NCI-H510A (cell line): ENCODE results near the gene CRY1.
"Not testable (repeated sequence)": the region's sequence is repeated elsewhere in the genome, so short reads cannot be mapped to it uniquely, and the experiment has no call there.

ENCODE experiments used
- DNase-seq: peaks from one replicate; lab custom pipeline; 2025; lab: John Stamatoyannopoulos, UW

Gene CRY1

DNA sequence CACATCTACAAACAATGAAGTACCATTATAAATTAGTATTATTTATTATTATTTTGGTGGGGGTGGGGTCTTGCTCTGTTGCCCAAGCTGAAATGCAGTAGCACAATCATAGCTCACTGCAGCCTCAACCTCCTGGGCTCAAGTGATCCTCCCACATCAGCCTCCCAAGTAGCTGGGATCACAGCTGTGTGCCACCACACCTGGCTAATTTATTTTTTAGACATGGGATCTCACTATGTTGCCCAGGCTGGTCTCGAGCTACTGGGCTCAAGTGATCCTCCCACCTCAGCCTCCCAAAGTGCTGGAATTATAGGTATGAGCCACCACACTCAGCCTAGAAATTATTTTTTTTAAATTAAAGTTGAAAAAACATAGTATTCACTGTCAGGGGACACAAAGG is 15.0 kb upstream of the CRY1 start:
- DNase-seq, result not testable (repeated sequence)

GRCh38 chr12:107107381-107107780 is 14.0 kb upstream of the CRY1 start:
- DNase-seq, result no peak

DNA sequence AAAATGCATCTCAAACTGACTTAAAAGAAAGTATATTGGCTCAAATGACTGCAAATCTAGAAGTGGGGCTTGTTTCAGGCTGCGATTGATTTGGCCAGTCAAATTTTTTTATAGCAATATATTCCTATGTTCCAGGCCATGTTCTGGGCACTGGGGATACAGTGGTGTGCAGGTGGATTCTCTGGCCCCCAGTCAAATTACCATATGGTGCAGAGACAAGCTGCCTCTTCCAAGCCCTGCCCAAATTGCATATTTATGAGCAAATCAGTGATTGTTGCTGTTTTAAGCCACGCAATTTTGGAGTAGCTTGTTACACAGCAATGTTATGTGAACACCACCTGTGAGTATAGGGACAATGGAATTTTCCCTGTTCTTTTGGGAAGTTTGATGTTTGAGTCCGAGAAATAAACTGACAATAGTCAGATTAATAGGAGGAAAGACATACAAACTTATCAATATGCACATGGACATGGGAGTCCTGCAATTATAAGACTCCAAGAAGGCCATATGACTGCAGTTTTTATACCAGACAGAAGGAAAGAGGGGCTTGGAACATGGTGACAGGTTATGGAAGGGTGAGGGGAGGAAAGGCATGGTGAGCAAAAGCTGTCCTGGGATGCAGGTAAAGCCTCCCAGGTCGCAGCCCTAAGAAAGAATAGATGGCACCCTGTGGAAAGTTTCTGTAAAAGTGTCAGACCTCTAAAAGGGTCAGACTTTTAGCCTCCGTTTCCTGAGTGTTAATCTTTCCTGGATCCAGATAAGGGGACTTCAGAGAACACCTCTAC is 13.1 kb upstream of the CRY1 start:
- no peak for DNase-seq

- no peak for DNase-seq
Measured at GRCh38 chr12:107105410-107105703, 12.0 kb upstream of the CRY1 start.

DNA sequence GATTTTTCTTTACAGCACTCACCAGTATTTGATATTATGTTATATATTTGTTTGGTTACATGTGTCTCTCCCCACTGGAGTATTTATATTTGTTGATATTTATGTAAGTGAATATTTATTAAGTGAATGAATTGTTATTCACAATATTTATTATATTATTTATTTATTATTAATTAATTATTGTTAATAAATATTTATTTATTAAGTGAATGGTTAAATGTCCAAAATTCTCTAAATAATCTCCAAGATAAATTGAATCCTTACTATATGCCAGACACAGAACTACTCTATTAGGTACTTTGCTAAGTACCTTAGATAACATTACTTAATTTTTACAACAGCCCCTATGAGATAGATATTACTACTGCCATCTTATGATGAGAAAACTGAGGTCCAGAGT is 10.2 kb upstream of the CRY1 start:
- no peak for DNase-seq

GRCh38 chr12:107103097-107103496 is 9.7 kb upstream of the CRY1 start:
- no peak for DNase-seq

GRCh38 chr12:107102294-107102693 is 8.9 kb upstream of the CRY1 start:
- no peak for DNase-seq

DNA sequence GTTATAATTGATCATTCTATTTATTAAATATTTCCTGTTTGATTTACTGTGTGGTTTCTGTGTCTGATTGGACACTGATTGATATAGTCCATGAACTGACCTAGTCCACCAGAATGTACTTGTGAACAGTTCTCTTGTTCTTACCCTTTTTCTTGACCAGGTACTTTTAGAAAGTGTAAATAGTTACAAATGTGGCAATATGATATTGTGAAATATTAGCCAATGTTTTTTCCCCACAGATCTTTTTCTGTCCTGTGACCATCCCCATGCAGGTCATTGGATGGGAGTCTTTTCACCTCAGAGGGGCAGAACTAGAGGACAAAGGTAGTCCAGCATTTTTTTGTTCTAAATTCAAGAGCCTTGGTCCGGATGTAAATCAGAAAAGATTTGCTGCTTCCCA is 8.3 kb upstream of the CRY1 start:
- DNase-seq, result no peak

DNA sequence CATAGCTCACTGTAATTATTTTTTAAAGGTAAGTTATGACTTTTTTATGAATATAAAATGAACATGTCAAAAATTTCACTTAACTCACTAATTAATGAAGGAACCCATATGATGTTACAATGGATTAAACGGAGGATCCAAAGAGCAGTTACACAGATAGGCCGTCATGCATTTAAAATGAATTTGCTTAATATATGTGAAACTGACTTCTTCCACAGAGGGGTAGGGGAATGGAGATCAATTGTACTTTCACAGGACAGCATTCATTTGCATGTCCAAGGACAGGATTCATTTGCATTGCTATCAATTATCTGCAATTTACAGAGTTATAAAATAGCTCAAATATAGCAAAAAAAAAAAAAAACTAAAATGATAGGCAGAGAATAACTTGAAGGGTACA is 6.6 kb upstream of the CRY1 start:
- DNase-seq, result no peak

DNA sequence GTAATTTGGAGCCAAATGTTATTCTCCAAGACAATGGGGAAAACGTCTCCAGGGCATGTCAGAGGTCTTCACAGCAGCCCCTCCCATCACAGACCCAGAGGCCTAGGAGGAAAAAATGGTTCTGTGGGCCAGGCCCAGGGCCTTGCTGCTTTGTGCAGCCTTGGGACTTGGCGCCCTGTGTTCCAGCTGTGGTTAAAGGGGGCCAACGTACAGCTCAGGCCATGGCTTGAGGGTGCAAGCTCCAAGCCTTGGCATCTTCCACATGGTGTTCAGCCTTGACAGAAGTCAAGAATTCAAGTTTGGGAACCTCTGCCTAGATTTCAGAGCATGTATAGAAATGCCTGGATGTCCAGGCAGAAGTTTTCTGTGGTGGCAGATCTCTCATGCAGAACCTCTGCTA is 3.2 kb upstream of the CRY1 start:
- no peak for DNase-seq

DNA sequence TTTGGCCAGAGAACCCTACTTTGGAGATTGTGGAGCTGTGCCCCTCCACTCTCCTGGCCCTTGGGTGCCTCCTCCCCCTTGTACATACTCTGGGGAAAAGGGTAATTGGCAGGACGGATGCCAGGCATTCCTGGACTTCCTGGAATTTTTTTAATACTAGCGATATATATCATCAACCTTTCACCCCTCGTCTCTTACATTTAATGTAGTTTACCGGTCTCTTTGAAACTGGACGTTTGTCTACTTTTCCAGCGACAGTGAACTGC is 767 bp upstream of the CRY1 start:
- no peak for DNase-seq

GRCh38 chr12:107092669-107093416 is 506 bp downstream of the CRY1 start:
- peak; percentile 26 for DNase-seq

DNA sequence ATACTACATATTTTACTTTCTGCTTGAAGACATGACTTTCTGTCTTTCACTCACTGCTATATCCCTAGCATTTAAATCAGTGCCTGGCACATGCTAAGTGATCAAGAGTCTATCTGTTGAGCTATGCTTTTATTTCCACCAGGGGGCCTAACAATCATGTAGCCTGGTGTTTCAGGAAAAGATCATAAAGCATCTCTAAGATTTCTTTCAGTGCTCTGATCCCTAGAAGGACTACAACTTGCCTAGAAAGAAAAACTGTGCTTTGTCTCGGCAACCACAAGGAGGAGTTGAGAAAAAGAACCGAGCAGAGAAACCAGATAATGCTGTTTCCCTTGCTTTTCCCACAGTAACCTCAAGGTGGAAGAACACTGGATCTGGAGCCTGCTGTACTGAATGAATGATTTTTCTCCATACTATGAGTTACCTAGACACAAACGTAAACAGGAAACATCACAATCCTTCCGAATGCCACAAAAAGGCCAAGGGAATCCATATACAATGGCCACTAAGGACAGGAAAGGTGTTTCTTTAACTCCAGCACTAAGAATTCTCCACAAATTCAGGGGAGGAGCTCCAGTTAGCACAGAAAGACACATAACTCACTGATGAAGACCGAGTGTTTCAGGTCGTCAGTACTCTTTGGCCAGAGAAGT is 1.2 kb downstream of the CRY1 start:
- DNase-seq, result peak; percentile 31

GRCh38 chr12:107091381-107091780 is 2.0 kb downstream of the CRY1 start:
- no peak for DNase-seq

- no peak for DNase-seq
Measured at GRCh38 chr12:107090711-107091110, 2.6 kb downstream of the CRY1 start.

- no peak for DNase-seq
Measured at GRCh38 chr12:107088912-107089311, 4.4 kb downstream of the CRY1 start.

GRCh38 chr12:107086314-107086713 is 7.0 kb downstream of the CRY1 start:
- no peak for DNase-seq

- no peak for DNase-seq
Measured at GRCh38 chr12:107081778-107082177, 11.6 kb downstream of the CRY1 start.

GRCh38 chr12:107080299-107080698 is 13.1 kb downstream of the CRY1 start:
- DNase-seq, result no peak

- DNase-seq, result no peak
Measured at GRCh38 chr12:107079172-107080011, 14.0 kb downstream of the CRY1 start.

DNA sequence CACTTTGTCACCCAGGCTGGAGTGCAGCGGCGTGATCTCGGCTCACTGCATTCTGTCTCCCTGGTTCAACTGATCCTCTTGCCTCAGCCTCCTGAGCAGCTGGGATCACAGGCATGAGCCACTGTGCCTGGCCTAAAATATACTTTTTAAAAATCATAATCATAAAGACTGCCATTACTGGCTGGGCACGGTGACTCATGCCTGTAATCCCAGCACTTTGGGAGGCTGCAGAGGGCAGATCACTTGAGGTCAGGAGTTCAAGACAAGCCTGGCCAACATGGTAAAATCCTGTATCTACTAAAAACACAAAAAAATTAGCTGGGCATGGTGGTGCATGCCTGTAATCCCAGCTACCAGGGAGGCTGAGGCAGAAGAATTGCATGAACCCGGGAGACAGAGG is 20.1 kb downstream of the CRY1 start:
- not testable (repeated sequence) for DNase-seq

- DNase-seq, result no peak
Measured at GRCh38 chr12:107066691-107067090, 26.7 kb downstream of the CRY1 start.

DNA sequence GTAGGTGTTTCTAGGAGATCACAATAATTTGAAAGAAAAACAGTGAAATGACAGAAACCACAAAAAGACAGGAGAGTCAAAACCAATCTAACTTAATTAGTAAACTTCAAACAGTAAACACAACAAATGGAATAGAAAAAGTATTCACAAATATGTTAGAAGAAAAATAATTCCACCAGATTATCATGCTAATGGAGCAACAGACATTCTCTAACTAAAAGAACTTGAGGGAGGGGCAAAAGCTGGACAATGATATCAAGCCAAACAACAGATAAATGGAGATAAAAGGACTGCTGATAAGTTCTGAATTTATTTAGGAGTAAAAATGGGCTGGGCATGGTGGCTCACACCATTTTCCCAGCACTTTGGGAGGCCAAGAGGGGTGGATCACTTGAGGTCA is 28.7 kb downstream of the CRY1 start:
- DNase-seq, result no peak
